Lower leg skin (tissue), 4 donors: Measurements from ENCODE around the gene PGBD4. TPM values are rescaled to one million over a fixed set of nuclear protein-coding genes. Genes with fewer than 3 reads are reported as not detected.

Experiments used
- DNase-seq, 2 donors: peaks; one replicate each; pipeline ENCODE4 v3.0.0-alpha.2; 2019; ENCODE audit warnings: low spot score in 2 of 2
- H3K4me3 ChIP-seq: fragments of 200-600 bp; sonication (generic); 2 replicates; pipeline ENCODE4 v1.5.1; 2017; ENCODE audit warnings: mild to moderate bottlenecking, low read depth; ENCODE audit not compliant: poor library complexity, severe bottlenecking
- POLR2A ChIP-seq, 2 donors: fragments of 450-650 bp; IDR thresholded peaks; one replicate each; pipeline ENCODE4 v1.6.1; 2016 to 2017; ENCODE audit warnings: antibody characterized with exemption in 2 of 2, mild to moderate bottlenecking in 1 of 2, moderate library complexity in 1 of 2
- WGBS, 2 donors: methylation state at CpG; one replicate each; pipeline ENCODE4 v1.1.5; 2018; 5-methylcytosine and 5-hydroxymethylcytosine counted together
- intact Hi-C: fragments of 100-400 bp; cut with DNase I; formaldehyde crosslinking; loops from one replicate; pipeline ENCODE4 v1.15.0; 2023; ENCODE audit warnings: low total_unique reads
- total RNA-seq, 4 donors: library from RNA; depleted of rRNA; stranded (reverse); fragments of >200 nt; gene quantifications; one replicate each; pipeline ENCODE4 v1.1.0, GENCODE V29; 2016
- TF ChIP-seq, protein P1 (sequence below), 3 donors: fragments of 450-650 bp; IDR thresholded peaks; one replicate each; pipeline ENCODE4 v1.5.1; 2016; ENCODE audit warnings: antibody characterized with exemption in 3 of 3, mild to moderate bottlenecking in 3 of 3, moderate library complexity in 2 of 3

PGBD4 gene
- total RNA-seq, 4 donors from 2014 or later, result 1.2 to 1.5 (median 1.4) TPM

DNA sequence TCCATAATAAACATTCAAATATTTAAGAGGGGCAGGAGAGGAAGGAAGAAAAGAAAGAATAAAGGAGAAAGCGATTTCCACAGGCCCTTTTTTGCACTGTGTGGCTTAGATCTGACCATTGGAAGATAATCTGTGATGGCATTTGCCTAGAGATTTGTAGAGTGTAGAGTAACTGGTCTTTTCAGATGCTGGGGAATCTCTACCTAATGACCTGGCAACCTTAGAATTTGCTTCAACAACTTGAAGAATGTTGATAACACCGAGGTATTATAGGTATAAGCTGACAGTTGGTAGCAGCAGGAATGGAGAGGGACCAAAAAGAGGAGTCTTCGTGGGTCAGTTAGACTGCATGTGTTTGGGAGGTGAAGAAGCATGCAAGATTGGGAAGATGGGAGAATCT, 41.9 kb upstream of the PGBD4 start:
- intact Hi-C loops, result loop anchor here (5.0 to 10.0 kb wide), 2 partner anchors 152 to 305 kb away; partner anchors contain the start of genes KATNBL1 and LPCAT4
- no peak for DNase-seq

DNA sequence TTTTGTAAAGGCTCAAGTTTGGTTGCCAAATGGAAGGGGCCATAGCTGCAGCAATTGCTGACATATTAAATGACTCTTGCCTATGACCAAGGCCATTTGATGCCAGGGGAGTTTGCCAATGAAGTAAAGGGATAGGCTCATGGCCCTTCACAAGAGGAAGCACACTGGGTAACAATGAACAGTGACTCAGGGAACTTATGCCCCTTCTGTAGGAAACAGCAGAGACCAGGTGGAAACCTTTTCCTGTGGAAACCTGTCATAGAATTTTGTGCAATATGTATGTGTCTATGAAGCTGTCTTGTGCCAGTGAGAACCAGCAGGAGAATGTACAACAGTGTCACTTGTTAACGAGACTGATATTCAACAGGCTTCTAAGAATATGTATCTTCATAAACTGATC, 37.4 kb upstream of the PGBD4 start:
- intact Hi-C loops, result loop anchor here (5.0 to 10.0 kb wide), 2 partner anchors 148 to 300 kb away; partner anchors contain the start of genes KATNBL1 and LPCAT4
- TF ChIP-seq POLR2A (IDR thresholded peaks at IDR 0.05), result no peak
- DNase-seq, result no peak
- H3K4me3 ChIP-seq, result no peak overlapping the region
- 0% methylated on average over 1 of the region's 1 CpG for WGBS, 2 donors

More for the DNA sequence above, 41.9 kb upstream of the PGBD4 start:
- H3K4me3 ChIP-seq, result no peak overlapping the region
- WGBS, 2 donors, result 67 to 71% methylated on average over 3 of the region's 3 CpGs
- TF ChIP-seq, protein P1, sequence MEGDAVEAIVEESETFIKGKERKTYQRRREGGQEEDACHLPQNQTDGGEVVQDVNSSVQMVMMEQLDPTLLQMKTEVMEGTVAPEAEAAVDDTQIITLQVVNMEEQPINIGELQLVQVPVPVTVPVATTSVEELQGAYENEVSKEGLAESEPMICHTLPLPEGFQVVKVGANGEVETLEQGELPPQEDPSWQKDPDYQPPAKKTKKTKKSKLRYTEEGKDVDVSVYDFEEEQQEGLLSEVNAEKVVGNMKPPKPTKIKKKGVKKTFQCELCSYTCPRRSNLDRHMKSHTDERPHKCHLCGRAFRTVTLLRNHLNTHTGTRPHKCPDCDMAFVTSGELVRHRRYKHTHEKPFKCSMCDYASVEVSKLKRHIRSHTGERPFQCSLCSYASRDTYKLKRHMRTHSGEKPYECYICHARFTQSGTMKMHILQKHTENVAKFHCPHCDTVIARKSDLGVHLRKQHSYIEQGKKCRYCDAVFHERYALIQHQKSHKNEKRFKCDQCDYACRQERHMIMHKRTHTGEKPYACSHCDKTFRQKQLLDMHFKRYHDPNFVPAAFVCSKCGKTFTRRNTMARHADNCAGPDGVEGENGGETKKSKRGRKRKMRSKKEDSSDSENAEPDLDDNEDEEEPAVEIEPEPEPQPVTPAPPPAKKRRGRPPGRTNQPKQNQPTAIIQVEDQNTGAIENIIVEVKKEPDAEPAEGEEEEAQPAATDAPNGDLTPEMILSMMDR (IDR thresholded peaks at IDR 0.05), result no peak
- TF ChIP-seq POLR2A (IDR thresholded peaks at IDR 0.05), result no peak

GRCh38 chr15:34065261-34065660, 36.6 kb upstream of the PGBD4 start:
- no peak overlapping the region for H3K4me3 ChIP-seq
- no peak for TF ChIP-seq POLR2A (IDR thresholded peaks at IDR 0.05)
- TF ChIP-seq, protein P1 (IDR thresholded peaks at IDR 0.05), result no peak
- intact Hi-C loops, result loop anchor here (10.0 kb wide), 1 partner anchor 300 kb away; the partner anchor contains the start of gene LPCAT4
- no peak for DNase-seq
- WGBS, 2 donors, result 75 to 84% methylated on average over 3 of the region's 3 CpGs

GRCh38 chr15:34065941-34066340, 35.9 kb upstream of the PGBD4 start:
- H3K4me3 ChIP-seq, result no peak overlapping the region
- intact Hi-C loops, result loop anchor here (10.0 kb wide), 1 partner anchor 299 kb away; the partner anchor contains the start of gene LPCAT4
- no peak for TF ChIP-seq POLR2A (IDR thresholded peaks at IDR 0.05)
- TF ChIP-seq, protein P1 (IDR thresholded peaks at IDR 0.05), result no peak
- WGBS, 2 donors, result 41 to 58% methylated on average over 8 of the region's 8 CpGs
- DNase-seq, result peak in 1 of 2 donors; percentile 75

DNA sequence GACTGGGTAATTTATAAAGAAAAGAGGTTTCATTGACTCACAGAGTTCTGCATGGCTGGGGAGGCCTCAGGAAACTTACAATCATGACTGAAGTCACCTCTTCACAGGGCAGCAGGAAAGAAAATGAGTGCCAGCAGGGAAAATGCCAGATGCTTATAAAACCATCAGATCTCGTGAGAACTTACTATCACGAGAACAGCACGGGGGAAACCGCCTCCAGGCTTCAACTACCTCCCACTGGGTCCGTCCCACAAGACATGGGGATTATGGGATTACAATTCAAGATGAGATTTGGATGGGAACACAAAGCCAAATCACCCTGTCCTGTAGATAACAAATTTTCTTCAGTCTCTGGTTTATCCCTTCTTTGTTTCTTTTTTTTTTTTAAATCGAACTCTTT, 31.9 kb upstream of the PGBD4 start:
- DNase-seq, result no peak
- TF ChIP-seq POLR2A (IDR thresholded peaks at IDR 0.05), result no peak
- TF ChIP-seq, protein P1 (IDR thresholded peaks at IDR 0.05), result no peak
- intact Hi-C loops, result no loop called here
- no peak overlapping the region for H3K4me3 ChIP-seq
- 81 to 84% methylated on average over 6 of the region's 6 CpGs for WGBS, 2 donors

DNA sequence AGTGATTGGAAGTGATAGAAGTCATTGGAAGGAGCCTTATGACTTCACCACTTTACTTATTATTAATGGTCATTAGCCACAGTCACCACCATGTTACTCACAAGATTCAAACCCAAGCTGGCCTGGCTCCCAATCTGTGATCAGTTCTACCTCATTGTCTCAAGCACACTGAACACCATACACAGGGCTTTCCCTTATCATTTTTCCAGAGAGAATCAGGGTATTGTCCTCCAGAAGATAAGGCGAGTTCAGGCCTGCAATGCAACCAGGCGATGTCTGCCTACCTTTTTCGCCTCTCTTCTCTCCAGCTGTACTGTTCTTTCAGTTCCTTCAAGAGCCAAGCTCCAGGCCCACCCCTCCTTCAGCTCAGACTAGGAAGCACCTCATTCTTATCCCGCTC, 25.1 kb upstream of the PGBD4 start:
- no peak overlapping the region for H3K4me3 ChIP-seq
- intact Hi-C loops, result no loop called here
- TF ChIP-seq, protein P1 (IDR thresholded peaks at IDR 0.05), result no peak
- no peak for TF ChIP-seq POLR2A (IDR thresholded peaks at IDR 0.05)
- 74 to 84% methylated on average over 4 of the region's 4 CpGs for WGBS, 2 donors
- no peak for DNase-seq
